HUES6 (cell line): ENCODE results near the gene LRRC14B.
"Not testable (repeated sequence)": the region's sequence is repeated elsewhere in the genome, so short reads cannot be mapped to it uniquely, and the experiment has no call there.

Experiments
- H3K27ac ChIP-seq: 2 replicates; pipeline ENCODE4 v1.7.0; 2013; ENCODE audit warnings: low read depth, mild to moderate bottlenecking, low read length, inconsistent platforms
- H3K27me3 ChIP-seq: 2 replicates; pipeline ENCODE4 v1.6.1; 2013; ENCODE audit warnings: low read length; ENCODE audit not compliant: control insufficient read depth, insufficient read depth
- H3K36me3 ChIP-seq: 2 replicates; pipeline ENCODE4 v1.6.1; 2013; ENCODE audit warnings: low read length; ENCODE audit not compliant: control insufficient read depth, insufficient read depth
- H3K4me1 ChIP-seq: 2 replicates; pipeline ENCODE4 v1.6.1; 2013; ENCODE audit warnings: low read length; ENCODE audit not compliant: control insufficient read depth, insufficient read depth
- H3K4me3 ChIP-seq: 2 replicates; pipeline ENCODE4 v1.5.1; 2013; ENCODE audit warnings: low read depth, low read length
- H3K9ac ChIP-seq: one replicate; pipeline ENCODE4 v1.6.1; 2013; ENCODE audit warnings: mild to moderate bottlenecking, low read length
- H3K9me3 ChIP-seq: 2 replicates; pipeline ENCODE4 v1.6.1; 2013; ENCODE audit warnings: low read depth, low read length; ENCODE audit not compliant: control insufficient read depth, insufficient read depth

The LRRC14B gene

DNA sequence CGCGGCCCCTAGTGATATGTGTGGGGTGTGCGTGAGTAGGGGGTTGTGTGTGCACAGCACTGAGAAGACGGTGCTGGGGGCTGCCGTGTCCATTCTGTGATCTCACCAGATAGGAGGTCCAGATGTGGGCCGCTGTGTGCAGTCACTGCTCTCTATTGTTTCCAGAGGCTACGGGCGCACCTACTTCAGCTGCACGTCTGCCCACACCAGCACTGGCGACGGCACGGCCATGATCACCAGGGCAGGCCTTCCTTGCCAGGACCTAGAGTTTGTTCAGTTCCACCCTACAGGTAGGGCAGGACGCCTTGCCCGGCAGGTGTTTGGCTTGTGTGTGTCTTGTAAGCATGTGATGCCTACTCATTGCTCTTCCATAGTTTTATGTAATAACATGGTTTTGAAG, 39.4 kb downstream of the LRRC14B start:
- Histone ChIP-seq H3K27ac (no peak overlapping the region), H3K9ac (no peak overlapping the region), H3K4me3 (no peak overlapping the region), H3K27me3 (no peaks in the 10 kb centered on the region), H3K4me1 (peaks cover 6% of the 10 kb centered on the region; the same call in 1 of the 2 replicates), H3K36me3 (peaks cover 83% of the 10 kb centered on the region), H3K9me3 (no peaks in the 10 kb centered on the region)

DNA sequence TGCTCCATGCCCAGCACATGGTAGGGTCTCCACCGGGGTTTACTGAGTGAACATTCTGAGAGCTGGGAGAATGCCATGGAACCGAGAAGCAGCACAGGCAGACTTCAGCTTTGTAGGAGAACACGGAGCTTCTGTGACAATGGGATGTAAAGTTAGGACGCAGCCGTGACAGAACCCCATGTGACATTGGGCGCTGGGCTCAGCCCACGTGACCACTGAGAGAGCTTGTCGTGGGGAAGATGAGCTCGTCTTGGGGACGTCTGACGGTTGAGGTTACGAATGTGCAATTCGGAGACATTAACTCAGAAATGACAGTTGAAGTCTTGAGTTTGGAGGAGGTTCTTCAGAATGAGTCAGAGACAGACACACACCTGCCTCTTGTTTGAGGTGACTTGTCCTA, 40.4 kb downstream of the LRRC14B start:
- no peaks in the 10 kb centered on the region for H3K9me3 ChIP-seq
- H3K9ac ChIP-seq: no peak overlapping the region
- H3K36me3 ChIP-seq: peaks cover 80% of the 10 kb centered on the region
- no peaks in the 10 kb centered on the region for H3K27me3 ChIP-seq
- H3K4me1 ChIP-seq: peaks cover 6% of the 10 kb centered on the region; the same call in 1 of the 2 replicates
- no peak overlapping the region for H3K27ac ChIP-seq
- H3K4me3 ChIP-seq: no peak overlapping the region

DNA sequence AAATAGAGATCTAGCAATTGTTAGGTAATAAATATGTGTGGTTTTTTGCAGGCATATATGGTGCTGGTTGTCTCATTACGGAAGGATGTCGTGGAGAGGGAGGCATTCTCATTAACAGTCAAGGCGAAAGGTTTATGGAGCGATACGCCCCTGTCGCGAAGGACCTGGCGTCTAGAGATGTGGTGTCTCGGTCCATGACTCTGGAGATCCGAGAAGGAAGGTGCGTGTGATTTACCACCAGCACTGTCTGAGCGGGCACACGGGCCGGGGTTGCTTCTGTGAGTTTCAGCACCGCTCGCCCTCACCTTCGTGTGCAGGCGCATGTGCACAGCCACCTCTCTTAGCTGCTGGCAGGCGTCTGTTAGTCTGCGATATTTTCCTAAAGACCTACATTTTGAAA, 42.1 kb downstream of the LRRC14B start:
- H3K9me3 ChIP-seq, H3K4me1 ChIP-seq, H3K9ac ChIP-seq, H3K27ac ChIP-seq, H3K27me3 ChIP-seq, H3K4me3 ChIP-seq: not testable (repeated sequence)
- H3K36me3 ChIP-seq: peaks cover 78% of the 10 kb centered on the region

DNA sequence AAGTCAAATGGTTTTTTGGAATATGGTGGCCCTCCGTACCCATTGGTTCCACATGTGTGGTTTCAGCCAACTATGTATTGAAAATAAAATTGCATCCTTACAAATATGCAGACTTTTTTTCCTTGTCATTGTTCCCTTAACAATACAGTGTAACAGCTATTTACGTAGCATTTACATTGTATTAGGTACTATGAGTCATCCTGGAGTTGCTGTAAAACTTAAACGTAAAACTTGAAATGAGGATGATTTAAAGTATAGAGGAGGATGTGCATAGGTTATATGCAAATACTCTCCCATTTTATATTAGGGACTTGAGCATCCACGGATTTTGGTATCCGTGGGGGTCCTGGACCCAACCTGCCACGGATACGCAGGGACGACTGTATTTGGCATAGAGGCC, 43.2 kb downstream of the LRRC14B start:
- H3K9me3 ChIP-seq: no peaks in the 10 kb centered on the region
- H3K4me3 ChIP-seq: no peak overlapping the region
- H3K36me3 ChIP-seq: peaks cover 74% of the 10 kb centered on the region
- no peaks in the 10 kb centered on the region for H3K27me3 ChIP-seq
- peaks cover 6% of the 10 kb centered on the region; the same call in 1 of the 2 replicates for H3K4me1 ChIP-seq
- H3K9ac ChIP-seq: no peak overlapping the region
- H3K27ac ChIP-seq: no peak overlapping the region

DNA sequence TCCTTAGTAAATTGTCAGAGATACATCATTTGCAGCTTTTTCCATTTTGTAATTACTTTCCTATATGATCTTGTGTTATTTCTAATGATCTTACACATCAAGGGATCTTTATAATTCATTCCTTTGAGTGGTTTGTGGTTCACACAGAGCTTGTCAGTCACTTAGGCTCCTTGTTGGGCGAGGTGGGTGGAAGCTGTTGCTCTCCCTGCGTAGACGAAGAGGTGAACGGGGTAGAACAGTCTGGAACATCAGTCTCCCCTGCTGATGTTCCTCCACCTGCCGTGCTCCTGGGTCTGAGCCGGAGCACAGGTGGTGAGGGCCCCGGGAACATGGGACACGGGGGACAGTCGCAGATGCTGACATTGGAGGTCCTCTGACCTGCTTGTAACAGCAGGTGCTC, 44.2 kb downstream of the LRRC14B start:
- not testable (repeated sequence) for H3K9me3 ChIP-seq, H3K4me1 ChIP-seq, H3K4me3 ChIP-seq, H3K9ac ChIP-seq, H3K27me3 ChIP-seq, H3K27ac ChIP-seq
- peaks cover 74% of the 10 kb centered on the region for H3K36me3 ChIP-seq

DNA sequence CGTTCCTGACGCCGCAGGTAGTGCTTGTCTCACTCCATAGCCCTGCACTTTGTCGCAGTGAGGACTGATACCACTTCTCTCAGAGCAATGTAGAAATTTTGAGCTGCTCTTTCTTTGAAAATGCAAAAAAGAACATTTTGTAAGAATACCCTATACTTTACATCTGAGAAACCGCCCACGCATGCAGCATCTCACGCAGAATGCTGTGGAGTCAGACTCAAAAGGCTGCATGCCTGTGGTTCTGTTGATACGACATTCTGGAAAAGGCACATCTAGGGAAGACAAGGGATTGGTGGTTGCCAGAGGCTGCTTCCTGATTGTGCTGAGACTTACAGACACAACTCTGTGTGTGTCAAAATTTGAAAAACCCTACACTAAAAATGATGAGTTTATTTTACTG, 46.6 kb downstream of the LRRC14B start:
- H3K9me3 ChIP-seq: peaks cover 20% of the 10 kb centered on the region
- not testable (repeated sequence) for H3K4me3 ChIP-seq, H3K27me3 ChIP-seq, H3K4me1 ChIP-seq, H3K27ac ChIP-seq, H3K9ac ChIP-seq
- peaks cover 81% of the 10 kb centered on the region for H3K36me3 ChIP-seq

DNA sequence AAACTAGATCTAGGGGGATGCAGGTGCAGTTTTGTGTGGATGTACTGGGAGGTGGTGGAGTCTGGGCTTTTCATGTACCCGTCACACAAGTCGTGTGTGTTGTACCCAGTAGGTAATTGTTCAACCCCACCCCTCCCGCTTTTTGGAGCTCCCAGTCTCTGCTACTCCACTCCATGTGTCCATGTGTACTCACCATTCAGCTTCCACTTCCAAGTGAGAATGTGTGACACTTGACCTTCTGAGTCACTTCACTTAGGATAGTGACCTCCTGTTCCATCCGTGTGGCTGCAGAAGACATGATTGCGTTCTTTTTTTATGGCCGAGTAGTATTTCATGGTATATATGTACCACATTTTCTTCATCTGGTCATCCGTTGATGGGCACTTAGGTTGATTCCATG, 49.3 kb downstream of the LRRC14B start:
- H3K4me1 ChIP-seq, H3K9ac ChIP-seq, H3K27me3 ChIP-seq, H3K27ac ChIP-seq, H3K4me3 ChIP-seq: not testable (repeated sequence)
- H3K9me3 ChIP-seq: peaks cover 20% of the 10 kb centered on the region
- peaks cover 75% of the 10 kb centered on the region for H3K36me3 ChIP-seq

DNA sequence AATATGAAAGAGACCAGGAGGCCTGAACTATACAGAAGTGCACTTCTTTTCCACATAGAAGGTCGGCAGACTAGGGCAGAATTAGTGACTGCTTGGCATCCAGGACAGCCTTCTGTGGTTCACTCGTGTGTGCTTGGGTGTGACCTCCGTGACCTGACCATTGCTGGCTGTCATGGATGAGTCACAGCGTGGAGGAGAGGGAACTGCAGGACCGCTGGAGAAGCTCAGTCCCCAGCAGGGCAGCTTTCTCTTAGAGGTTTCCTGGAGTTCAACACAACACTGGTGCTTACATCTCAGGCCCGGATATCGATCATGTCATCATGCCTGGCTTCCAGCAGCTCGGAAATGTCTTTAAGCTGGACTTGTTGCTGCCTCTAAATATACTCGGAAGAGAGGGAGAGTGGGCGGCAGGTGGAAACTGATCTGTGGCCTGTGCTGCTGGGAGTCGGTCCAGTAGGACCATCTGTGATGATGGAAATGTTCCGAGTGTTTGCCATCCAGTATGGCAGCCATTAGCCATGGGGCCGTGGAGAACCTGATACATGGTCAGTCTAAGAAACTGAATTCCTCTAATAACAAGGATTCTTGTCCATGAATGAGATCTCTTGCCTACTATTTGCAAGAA, 49.9 kb downstream of the LRRC14B start:
- peaks cover 79% of the 10 kb centered on the region for H3K36me3 ChIP-seq

DNA sequence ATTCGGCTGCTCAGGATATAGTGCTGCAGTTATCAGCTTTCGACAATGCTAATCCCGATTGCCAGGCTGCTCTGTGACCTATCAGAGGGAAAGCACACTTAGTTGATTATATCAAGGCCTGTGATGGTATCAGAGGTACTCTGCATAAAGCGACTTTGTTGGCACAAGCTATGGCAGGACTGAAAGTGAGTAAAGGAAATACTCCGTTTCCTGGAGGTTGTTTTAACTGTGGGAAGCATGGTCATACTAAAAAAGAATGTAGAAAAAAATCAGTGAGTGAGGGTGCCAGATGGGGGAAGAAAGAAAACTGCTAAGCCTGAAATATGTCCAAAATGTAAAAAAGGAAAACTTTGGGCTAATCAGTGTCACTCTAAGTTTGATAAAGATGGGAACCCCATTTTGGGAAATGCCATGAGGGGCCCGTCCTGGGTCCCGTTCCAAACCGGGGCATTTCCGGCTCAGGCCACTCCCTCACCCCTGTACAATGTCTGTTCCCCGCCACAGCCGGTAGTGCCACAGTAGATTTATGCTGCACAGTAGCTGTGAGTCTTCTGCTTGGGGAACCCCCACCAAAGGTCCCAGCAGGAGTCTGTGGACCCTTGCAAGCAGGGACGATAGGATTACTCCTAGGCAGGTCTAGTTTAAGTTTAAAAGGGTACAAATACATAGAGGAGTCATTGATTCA, 52.5 kb downstream of the LRRC14B start:
- H3K4me1 ChIP-seq, H3K9ac ChIP-seq, H3K4me3 ChIP-seq, H3K27ac ChIP-seq, H3K27me3 ChIP-seq: not testable (repeated sequence)
- Histone ChIP-seq H3K9me3 (peaks cover 27% of the 10 kb centered on the region), H3K36me3 (peaks cover 84% of the 10 kb centered on the region)

More for the DNA sequence above, 49.9 kb downstream of the LRRC14B start:
- not testable (repeated sequence) for H3K4me1 ChIP-seq, H3K27ac ChIP-seq, H3K4me3 ChIP-seq, H3K27me3 ChIP-seq, H3K9ac ChIP-seq
- peaks cover 20% of the 10 kb centered on the region for H3K9me3 ChIP-seq

DNA sequence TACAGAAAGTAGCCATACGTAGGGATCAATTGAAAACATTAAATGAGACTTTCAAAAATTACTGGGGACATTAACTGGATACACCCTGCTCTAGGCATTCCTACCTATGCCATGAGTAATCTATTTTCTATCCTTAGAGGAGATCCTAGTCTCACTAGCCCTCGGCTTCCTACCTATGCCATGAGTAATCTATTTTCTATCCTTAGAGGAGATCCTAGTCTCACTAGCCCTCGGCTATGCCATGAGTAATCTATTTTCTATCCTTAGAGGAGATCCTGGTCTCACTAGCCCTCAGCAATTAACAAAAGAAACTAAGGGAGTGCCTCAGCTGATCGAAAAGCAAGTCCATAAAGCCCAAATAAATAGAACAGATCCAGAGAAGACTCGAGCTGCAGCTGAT, 54.4 kb downstream of the LRRC14B start:
- Histone ChIP-seq H3K36me3 (peaks cover 84% of the 10 kb centered on the region), H3K9me3 (peaks cover 33% of the 10 kb centered on the region)
- not testable (repeated sequence) for H3K4me3 ChIP-seq, H3K9ac ChIP-seq, H3K4me1 ChIP-seq, H3K27ac ChIP-seq, H3K27me3 ChIP-seq
